DMS153 (cell line): ENCODE results near the gene SPATA18.

Experiments used
- DNase-seq: peaks from one replicate; lab custom pipeline; 2025; lab: John Stamatoyannopoulos, UW

Gene SPATA18, protein sequence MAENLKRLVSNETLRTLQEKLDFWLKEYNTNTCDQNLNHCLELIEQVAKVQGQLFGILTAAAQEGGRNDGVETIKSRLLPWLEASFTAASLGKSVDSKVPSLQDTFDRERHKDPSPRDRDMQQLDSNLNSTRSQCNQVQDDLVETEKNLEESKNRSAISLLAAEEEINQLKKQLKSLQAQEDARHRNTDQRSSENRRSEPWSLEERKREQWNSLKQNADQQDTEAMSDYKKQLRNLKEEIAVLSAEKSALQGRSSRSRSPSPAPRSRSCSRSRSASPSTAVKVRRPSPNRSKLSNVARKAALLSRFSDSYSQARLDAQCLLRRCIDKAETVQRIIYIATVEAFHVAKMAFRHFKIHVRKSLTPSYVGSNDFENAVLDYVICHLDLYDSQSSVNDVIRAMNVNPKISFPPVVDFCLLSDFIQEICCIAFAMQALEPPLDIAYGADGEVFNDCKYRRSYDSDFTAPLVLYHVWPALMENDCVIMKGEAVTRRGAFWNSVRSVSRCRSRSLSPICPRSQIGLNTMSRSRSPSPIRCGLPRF

GRCh38 chr4:52051213-52051614 lies at the start of gene SPATA18:
Gene SPATA18, plus strand, starts transcription at chr4:52051304. Its CDS starts 401 bp downstream, at chr4:52051705.
- DNase-seq, result no peak

GRCh38 chr4:52001616-52002015 lies 49.5 kb upstream of the SPATA18 start:
- no peak for DNase-seq

DNA sequence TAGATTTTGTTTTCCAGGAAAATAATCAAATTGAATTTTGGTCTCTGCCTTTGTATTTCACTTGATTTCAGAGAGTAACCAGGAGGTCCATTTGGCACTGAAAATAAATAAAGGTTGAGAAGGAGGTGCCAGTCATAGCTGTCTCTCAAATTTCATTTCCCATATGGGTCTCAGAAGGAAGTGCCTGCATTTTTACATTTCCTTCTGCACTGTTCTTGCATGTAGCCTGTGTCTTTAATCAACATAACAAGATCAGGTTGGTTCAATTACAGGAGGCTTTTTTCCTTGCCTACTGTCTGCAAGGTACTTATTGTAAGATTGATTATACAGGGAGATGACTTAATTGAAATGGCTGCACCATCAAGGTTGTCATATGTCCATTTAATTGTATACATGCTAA lies 46.7 kb upstream of the SPATA18 start:
- DNase-seq, result no peak

DNA sequence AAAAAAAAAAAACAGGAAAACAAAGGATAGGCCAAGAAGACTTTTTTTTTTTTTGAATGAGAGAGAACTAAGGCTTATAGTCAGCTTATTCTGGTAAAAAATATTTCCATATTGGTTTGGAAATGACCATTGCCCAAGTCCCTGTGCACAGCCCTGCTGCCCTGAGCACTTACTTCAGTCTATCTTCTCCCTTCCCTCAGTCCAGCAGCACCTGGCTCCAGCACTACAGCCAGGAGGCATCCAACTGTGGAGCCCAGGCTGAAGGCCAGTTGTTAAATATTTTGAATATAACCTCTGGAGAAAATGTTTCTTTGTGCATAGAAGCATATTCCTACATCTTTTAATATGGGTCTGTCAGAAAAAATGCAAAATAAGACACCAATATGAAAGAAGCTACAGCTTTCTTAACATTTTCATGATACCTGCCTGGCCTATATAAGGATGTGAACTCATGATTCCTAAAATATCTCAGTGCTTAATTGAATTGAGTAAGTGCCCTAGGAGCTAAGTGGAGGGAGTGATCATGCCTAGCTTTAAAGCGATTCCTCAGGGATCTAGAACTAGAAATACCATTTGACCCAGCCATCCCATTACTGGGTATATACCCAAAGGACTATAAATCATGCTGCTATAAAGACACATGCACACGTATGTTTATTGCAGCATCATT lies 45.4 kb upstream of the SPATA18 start:
- no peak for DNase-seq

DNA sequence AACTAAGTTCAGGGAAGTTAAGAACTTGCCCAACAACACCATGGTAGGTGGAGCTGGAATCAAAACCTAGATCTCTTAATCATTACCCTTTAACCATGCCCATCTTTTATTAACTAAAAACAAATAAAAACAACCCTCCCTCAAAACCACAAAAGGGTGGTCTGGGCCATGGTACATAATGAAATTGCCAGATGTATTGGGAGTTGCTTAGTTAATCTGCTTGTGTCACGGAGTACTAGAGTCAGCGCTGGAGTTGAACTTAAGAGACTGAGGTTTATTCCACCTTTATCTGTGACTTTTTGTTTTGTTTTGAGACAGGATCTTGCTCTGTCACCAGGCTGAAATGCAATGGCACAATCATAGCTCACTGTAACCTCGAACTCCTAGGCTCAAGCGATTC lies 44.2 kb upstream of the SPATA18 start:
- no peak for DNase-seq

DNA sequence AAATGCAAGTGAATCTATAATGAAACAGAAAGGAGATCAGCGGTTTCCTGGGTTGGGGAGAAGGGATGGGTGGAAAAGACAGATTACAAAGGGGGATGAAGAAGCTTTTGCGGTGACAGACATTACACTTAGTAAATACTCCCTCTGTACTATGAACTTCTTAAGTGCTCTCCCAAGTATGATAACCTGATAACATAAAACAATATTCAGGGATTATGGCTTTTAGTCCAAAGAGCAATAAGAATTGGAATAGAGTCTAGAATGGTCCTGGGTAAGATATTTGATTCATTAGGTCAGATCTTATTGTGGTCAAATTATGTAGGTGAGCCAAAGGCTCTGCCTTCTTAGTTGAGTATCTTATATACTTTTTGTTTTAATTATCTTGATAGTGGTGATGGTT lies 40.1 kb upstream of the SPATA18 start:
- no peak for DNase-seq

GRCh38 chr4:52012651-52013050 lies 38.5 kb upstream of the SPATA18 start:
- DNase-seq, result no peak

DNA sequence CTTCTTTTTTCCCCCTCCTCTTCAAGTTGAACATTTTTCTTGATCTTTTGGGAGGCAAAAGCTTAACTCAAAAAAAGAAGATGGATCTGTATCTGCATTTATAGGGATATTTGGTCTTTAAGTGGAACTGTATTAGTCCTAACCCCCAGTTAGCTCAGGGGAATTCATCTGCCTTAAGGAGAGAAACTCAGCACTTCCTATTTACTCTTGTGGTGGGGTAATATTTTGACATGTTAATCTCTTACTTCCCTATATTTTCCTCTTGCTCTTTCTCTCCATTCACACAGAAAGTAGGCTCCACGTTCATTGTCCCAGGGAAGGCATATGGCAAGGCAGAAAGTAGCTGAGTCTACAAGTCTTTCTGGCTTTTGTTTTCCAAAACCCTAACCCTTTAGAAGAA lies 36.2 kb upstream of the SPATA18 start:
- no peak for DNase-seq

DNA sequence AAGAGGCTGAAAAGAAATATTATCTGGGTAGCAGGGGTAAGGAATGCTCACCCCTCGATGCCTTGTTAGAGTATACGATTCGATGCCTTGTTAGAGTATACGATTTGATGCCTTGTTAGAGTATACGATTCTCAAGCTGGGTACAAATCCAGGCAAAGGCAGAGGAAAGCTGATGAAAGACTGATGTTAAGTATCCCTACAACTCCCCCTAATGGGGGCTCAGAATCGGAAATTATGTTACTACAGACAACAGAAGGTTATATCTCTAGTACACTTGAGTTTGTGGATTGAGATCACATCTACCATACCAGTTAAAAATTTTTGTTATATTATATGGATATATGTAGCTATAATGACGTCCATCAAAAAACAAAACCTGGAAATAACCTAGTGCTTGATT lies 35.7 kb upstream of the SPATA18 start:
- no peak for DNase-seq

GRCh38 chr4:52016981-52017380 lies 34.1 kb upstream of the SPATA18 start:
- no peak for DNase-seq

DNA sequence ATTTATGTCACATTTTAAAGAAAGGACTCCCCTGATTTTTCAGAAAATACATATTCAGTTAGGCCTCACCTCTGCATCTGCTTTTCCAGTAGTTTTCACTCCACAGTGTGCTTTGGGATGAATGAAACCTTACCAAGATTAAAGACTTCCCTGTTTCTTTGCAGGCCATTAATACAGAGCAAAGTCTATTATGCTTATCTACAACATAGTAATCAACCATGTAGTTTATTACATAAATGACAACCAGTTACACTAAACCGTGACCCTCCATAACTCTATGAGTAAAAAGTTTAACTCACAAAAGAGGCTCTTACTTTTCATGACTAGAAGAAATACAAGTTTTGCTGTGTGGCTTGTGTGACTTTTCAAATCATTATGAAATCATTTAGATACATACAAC lies 33.3 kb upstream of the SPATA18 start:
- DNase-seq, result no peak

DNA sequence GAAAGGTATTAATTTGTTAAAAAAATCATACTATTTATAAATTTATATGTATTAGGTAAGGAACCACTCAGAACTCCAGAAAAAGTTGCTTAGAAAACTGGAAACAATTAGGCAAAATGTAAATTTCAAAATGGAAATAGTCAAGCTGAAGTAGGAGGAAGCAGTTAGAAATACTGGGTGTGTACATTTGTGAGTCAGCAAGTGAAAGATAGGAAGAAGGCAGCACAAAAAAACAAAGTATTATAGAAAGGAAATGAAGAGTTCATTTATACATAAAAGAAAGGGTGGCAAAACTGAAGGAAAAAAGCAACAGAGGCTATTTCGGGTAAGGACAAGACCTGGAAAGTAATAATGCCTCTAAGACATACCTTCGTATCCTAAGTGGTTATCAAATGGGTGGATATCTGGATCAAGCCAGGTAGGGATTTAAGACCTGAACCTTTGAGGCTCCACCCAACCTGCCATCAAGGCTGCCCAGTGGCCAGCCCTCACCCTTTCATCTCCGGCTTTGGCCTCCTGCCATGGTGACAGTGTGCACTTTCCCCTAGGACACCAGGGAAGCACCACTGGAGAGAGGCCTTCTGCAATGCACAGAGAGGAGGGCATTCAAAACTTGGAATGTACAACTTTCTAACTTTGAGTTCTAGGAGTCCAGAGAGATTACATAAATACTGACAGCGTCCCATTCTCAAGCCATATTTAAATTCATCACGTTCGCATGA lies 31.0 kb upstream of the SPATA18 start, which contains the start of gene LRRC66:
Gene LRRC66, minus strand, starts transcription at position 428 of the 722 bp plus-strand sequence. CDS start 2,750 bp downstream, outside the sequence.
- DNase-seq, result no peak

DNA sequence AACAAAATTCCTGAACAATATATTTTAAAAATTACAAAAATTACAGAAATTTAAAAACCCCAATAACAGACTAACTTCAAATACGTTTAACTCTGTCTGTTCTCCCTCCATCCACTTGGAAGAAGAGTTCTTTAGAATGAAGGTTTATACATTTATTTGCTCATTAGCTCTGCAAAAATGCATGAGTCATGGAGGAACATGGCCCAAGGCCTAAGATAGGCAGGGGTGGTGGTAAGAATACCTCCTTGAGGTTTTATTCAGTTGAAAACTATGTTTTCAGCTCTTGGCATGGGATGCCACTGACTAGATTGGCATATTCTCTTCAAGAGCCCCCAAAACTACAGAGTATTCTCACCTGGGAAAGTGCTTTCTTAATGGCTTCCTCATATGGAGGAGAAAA lies 22.1 kb upstream of the SPATA18 start:
- no peak for DNase-seq

DNA sequence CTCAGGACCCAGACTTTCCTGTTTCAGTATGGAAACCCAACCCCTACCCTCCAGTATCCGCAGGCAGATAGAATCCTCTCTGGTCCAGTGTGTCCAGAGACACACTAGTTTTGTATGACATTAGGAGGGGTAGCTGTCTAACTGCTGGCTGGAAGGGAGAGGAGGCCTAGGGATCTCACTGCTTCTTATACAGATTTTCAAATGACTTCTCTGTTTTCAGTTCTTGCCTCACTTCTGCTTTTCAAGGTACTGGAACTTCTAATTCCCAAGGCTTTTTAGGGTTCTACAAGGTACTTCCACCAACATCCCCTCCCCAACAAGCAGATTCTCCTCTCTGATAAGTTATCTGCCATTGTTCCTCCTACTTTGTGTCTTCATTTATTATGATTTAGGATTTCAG lies 19.1 kb upstream of the SPATA18 start:
- no peak for DNase-seq

DNA sequence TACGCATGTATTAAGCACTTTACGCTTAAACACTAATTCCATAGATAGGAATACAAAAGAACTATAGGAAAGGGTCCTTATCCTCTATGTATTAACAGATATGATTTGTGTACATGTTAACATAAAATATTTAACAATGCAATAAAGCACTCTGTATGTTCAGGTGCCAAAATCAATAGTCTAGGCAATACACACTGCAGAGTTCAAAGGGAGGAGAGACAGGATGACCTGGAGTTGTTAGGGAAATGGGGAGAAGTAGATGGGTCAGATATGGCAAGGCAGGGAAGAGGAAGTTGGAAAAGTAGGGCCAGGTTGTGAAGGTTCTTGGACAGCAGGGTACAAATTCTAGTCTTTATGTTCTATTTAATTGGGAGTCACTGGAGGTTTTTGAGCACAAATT lies 15.9 kb upstream of the SPATA18 start:
- DNase-seq, result no peak

- DNase-seq, result no peak
Observed at GRCh38 chr4:52036886-52037530, 14.1 kb upstream of the SPATA18 start.

DNA sequence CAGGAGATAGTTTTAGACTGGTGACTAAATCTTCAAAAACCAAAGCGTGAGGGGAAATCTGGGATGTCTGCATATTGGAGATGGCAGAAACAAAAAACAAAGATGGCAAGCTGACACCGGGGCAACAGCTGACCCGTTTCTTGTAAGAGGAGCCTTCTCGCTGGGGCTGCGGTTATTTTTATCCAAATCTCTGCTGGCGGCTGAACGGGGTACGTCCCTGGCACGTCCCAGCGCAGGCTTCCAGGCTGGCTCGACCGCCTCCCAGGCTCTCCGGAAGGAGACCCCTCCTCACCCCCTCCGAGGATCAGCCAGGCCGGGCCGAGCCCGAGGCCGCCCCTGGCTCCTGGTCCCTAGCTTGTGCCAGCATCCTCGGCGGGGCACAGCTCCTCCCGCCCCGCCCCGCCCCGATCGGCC lies 13.4 kb upstream of the SPATA18 start:
- no peak for DNase-seq

- no peak for DNase-seq
Observed at GRCh38 chr4:52038103-52038912, 12.8 kb upstream of the SPATA18 start, which contains the start of gene SGCB. Gene SGCB, minus strand, starts transcription at chr4:52038299. Its CDS starts 40 bp downstream, at chr4:52038259.

DNA sequence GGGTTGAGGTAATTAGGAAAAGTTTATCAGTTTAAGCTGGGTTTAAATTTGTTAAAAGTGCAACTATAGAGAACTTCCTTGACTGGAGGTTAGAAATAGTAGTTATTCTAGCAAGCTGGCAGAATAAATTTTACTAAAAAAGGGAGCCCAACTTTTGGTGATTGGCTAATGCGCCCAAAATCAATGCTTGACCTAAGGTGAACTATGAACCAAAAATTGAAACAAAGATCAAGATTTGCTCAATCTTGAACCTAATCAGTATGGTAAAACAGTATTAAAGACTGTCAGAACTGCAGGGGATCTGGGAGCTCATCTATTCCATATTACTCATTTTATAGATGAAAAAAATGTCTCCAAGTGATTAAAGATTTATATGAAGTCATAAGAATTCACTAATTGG lies 6.1 kb upstream of the SPATA18 start:
- DNase-seq, result no peak

- DNase-seq, result no peak
Observed at GRCh38 chr4:52049266-52049665, 1.8 kb upstream of the SPATA18 start.
